ENCODE data around the gene SGPL1.

Gene SGPL1

GRCh38 chr10:70820976-70821750, 5.4 kb downstream of the SGPL1 start:
- Histone ChIP-seq H3K4me1 (ENCODE audit: control insufficient read depth, low read depth, low read length) (no peaks in the 10 kb centered on the region), H3K36me3 (ENCODE audit: control insufficient read depth, low read depth, low read length) (peaks cover 27% of the 10 kb centered on the region), H3K27me3 (ENCODE audit: control insufficient read depth, insufficient read depth, low read length) (no peaks in the 10 kb centered on the region), H3K9ac (ENCODE audit: low read length) (no peak overlapping the region), H3K9me3 (ENCODE audit: control insufficient read depth, low read depth, low read length) (no peaks in the 10 kb centered on the region), H3K27ac (ENCODE audit: low read length) (no peak overlapping the region), H3K4me3 (ENCODE audit: low read length) (no peak overlapping the region)

DNA sequence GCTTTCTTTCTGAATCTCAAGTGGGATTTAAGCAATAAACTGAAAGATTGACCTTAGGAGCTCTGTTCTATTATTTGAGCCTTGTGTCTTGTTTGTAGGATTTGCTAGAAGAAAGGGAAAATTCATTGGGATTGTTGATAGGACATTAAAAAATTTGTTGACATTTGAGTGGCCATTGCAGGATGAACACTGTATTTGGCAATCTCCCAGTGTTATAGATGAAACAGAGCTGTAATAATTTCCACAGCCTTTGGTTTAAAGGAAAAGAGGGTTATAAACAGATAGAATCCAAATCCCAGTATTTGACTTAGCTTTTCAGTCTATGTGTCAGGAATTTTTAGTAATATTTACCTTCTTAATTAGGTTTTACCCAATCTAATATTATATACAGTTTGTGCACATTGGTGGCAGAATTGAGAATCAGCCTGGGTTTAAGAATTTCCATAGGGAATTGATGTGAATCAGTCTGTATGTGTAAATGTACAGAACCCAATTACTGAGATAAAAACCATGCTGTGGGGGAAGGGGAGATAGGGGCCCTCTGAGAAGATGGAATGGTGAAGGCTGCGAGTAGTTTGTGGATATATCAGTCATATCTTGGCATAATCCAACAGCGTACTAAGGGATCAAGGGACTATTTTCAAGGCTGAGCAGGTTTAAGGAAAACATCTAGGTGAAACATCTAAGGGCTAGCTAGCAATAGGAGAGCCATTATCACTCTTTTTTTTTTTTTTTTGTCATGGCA, 6.5 kb downstream of the SGPL1 start:
- no peak overlapping the region for H3K9ac ChIP-seq (ENCODE audit: low read length)
- peaks cover 32% of the 10 kb centered on the region for H3K36me3 ChIP-seq (ENCODE audit: control insufficient read depth, low read depth, low read length)
- no peak overlapping the region for H3K4me3 ChIP-seq (ENCODE audit: low read length)
- H3K27me3 ChIP-seq (ENCODE audit: control insufficient read depth, insufficient read depth, low read length) = no peaks in the 10 kb centered on the region
- H3K9me3 ChIP-seq (ENCODE audit: control insufficient read depth, low read depth, low read length) = no peaks in the 10 kb centered on the region
- no peaks in the 10 kb centered on the region for H3K4me1 ChIP-seq (ENCODE audit: control insufficient read depth, low read depth, low read length)
- H3K27ac ChIP-seq (ENCODE audit: low read length) = no peak overlapping the region

DNA sequence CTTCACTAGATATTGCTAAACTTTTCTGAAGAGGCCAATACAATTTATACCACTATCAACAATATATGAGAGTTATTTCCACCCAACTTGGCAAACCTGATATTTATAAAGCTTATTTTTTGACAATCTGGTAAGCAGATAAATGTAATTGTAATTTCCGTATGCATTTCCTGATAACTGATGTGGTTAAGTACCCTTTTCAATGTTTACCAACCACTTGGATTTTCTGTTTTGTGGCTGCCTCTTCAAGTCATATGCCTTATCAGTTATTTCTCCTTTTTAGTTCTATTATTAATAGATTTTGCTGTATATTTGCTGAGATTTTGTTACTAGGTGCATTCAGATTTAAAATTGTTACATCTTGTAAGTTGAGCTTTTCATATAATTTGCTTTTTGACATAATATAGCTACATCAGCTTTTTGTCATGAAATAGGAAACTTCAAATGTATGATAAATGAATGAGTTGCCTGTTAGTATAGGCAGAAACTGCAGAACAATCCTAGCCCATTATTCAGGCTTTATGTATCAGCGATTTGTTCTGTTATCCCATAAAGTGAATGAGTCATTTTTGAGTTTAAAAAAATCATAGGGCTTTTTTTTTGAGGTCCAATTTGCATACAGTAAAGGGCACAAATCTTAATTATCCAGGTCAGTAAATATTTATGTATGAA, 11.5 kb downstream of the SGPL1 start:
- no peaks in the 10 kb centered on the region for H3K27me3 ChIP-seq (ENCODE audit: control insufficient read depth, insufficient read depth, low read length)
- H3K9me3 ChIP-seq (ENCODE audit: control insufficient read depth, low read depth, low read length) = no peaks in the 10 kb centered on the region
- H3K9ac ChIP-seq (ENCODE audit: low read length) = no peak overlapping the region
- no peaks in the 10 kb centered on the region for H3K4me1 ChIP-seq (ENCODE audit: control insufficient read depth, low read depth, low read length)
- peaks cover 8% of the 10 kb centered on the region for H3K36me3 ChIP-seq (ENCODE audit: control insufficient read depth, low read depth, low read length)
- H3K4me3 ChIP-seq (ENCODE audit: low read length) = no peak overlapping the region
- no peak overlapping the region for H3K27ac ChIP-seq (ENCODE audit: low read length)

GRCh38 chr10:70828923-70829322, 13.2 kb downstream of the SGPL1 start:
- H3K4me1 ChIP-seq (ENCODE audit: control insufficient read depth, low read depth, low read length) = no peaks in the 10 kb centered on the region
- H3K9me3 ChIP-seq (ENCODE audit: control insufficient read depth, low read depth, low read length) = no peaks in the 10 kb centered on the region
- no peaks in the 10 kb centered on the region for H3K27me3 ChIP-seq (ENCODE audit: control insufficient read depth, insufficient read depth, low read length)
- no peak overlapping the region for H3K9ac ChIP-seq (ENCODE audit: low read length)
- H3K4me3 ChIP-seq (ENCODE audit: low read length) = no peak overlapping the region
- peaks cover 8% of the 10 kb centered on the region for H3K36me3 ChIP-seq (ENCODE audit: control insufficient read depth, low read depth, low read length)
- no peak overlapping the region for H3K27ac ChIP-seq (ENCODE audit: low read length)

GRCh38 chr10:70829543-70829942, 13.8 kb downstream of the SGPL1 start:
- H3K9me3 ChIP-seq (ENCODE audit: control insufficient read depth, low read depth, low read length) = no peaks in the 10 kb centered on the region
- H3K27ac ChIP-seq (ENCODE audit: low read length) = no peak overlapping the region
- H3K4me1 ChIP-seq (ENCODE audit: control insufficient read depth, low read depth, low read length) = no peaks in the 10 kb centered on the region
- no peak overlapping the region for H3K9ac ChIP-seq (ENCODE audit: low read length)
- peaks cover 8% of the 10 kb centered on the region for H3K36me3 ChIP-seq (ENCODE audit: control insufficient read depth, low read depth, low read length)
- H3K4me3 ChIP-seq (ENCODE audit: low read length) = no peak overlapping the region
- no peaks in the 10 kb centered on the region for H3K27me3 ChIP-seq (ENCODE audit: control insufficient read depth, insufficient read depth, low read length)

DNA sequence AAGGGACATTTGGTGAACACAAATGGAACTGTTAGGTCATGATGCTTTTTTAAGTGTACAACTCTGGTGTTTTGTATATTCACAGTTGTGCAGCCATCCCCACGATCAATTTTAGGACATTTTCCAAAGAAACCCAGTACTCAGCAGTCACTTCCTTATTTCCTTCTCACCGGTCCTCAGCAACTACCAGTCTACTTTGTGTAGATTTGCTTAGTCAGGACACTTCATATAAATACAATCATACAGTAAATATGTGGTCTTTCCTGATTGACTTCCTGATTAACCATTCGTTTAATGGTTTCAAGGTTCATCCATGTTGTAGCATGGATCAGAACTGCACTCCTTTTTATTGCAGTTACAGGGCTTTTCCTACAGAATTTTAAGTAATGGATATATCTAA, 14.4 kb downstream of the SGPL1 start:
- no peak overlapping the region for H3K27ac ChIP-seq (ENCODE audit: low read length)
- no peaks in the 10 kb centered on the region for H3K9me3 ChIP-seq (ENCODE audit: control insufficient read depth, low read depth, low read length)
- no peak overlapping the region for H3K9ac ChIP-seq (ENCODE audit: low read length)
- no peak overlapping the region for H3K4me3 ChIP-seq (ENCODE audit: low read length)
- H3K4me1 ChIP-seq (ENCODE audit: control insufficient read depth, low read depth, low read length) = no peaks in the 10 kb centered on the region
- H3K27me3 ChIP-seq (ENCODE audit: control insufficient read depth, insufficient read depth, low read length) = no peaks in the 10 kb centered on the region
- H3K36me3 ChIP-seq (ENCODE audit: control insufficient read depth, low read depth, low read length) = peaks cover 8% of the 10 kb centered on the region

- no peaks in the 10 kb centered on the region for H3K9me3 ChIP-seq (ENCODE audit: control insufficient read depth, low read depth, low read length)
- H3K27me3 ChIP-seq (ENCODE audit: control insufficient read depth, insufficient read depth, low read length) = no peaks in the 10 kb centered on the region
- H3K4me1 ChIP-seq (ENCODE audit: control insufficient read depth, low read depth, low read length) = no peaks in the 10 kb centered on the region
- H3K27ac ChIP-seq (ENCODE audit: low read length) = no peak overlapping the region
- H3K4me3 ChIP-seq (ENCODE audit: low read length) = no peak overlapping the region
- H3K9ac ChIP-seq (ENCODE audit: low read length) = no peak overlapping the region
- H3K36me3 ChIP-seq (ENCODE audit: control insufficient read depth, low read depth, low read length) = peaks cover 3% of the 10 kb centered on the region
These were observed 16.5 kb downstream of the SGPL1 start for GRCh38 chr10:70832221-70832620.

- Histone ChIP-seq H3K27ac (ENCODE audit: low read length) (no peak overlapping the region), H3K9me3 (ENCODE audit: control insufficient read depth, low read depth, low read length) (no peaks in the 10 kb centered on the region), H3K27me3 (ENCODE audit: control insufficient read depth, insufficient read depth, low read length) (no peaks in the 10 kb centered on the region), H3K4me1 (ENCODE audit: control insufficient read depth, low read depth, low read length) (no peaks in the 10 kb centered on the region), H3K36me3 (ENCODE audit: control insufficient read depth, low read depth, low read length) (peaks cover 3% of the 10 kb centered on the region), H3K4me3 (ENCODE audit: low read length) (no peak overlapping the region), H3K9ac (ENCODE audit: low read length) (no peak overlapping the region)
These were observed 17.2 kb downstream of the SGPL1 start for GRCh38 chr10:70832852-70833528.

GRCh38 chr10:70833601-70834000, 17.9 kb downstream of the SGPL1 start:
- no peak overlapping the region for H3K4me3 ChIP-seq (ENCODE audit: low read length)
- no peak overlapping the region for H3K9ac ChIP-seq (ENCODE audit: low read length)
- H3K4me1 ChIP-seq (ENCODE audit: control insufficient read depth, low read depth, low read length) = no peaks in the 10 kb centered on the region
- H3K27ac ChIP-seq (ENCODE audit: low read length) = no peak overlapping the region
- no peaks in the 10 kb centered on the region for H3K27me3 ChIP-seq (ENCODE audit: control insufficient read depth, insufficient read depth, low read length)
- H3K9me3 ChIP-seq (ENCODE audit: control insufficient read depth, low read depth, low read length) = no peaks in the 10 kb centered on the region
- H3K36me3 ChIP-seq (ENCODE audit: control insufficient read depth, low read depth, low read length) = peaks cover 3% of the 10 kb centered on the region

DNA sequence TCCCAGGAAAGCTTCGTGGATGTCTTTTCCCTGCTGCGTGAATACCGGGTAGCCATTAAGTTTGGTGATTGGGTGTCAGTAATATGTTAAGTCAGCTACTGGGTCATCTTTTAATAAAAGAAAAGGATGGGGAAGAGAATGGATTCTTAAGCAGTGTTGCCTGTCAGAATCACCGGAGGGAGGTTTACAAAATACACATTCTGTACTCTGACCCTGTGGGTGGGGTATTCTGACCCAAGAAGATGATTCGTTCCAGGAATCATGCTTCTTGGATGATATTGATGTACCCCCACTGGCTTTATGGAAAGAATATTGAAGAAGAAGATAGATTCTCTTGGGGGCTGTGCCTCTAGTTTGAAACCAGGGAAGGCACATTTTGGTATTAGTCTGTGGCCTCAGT, 18.3 kb downstream of the SGPL1 start:
- Histone ChIP-seq H3K27ac (ENCODE audit: low read length) (no peak overlapping the region), H3K36me3 (ENCODE audit: control insufficient read depth, low read depth, low read length) (peaks cover 3% of the 10 kb centered on the region), H3K4me1 (ENCODE audit: control insufficient read depth, low read depth, low read length) (no peaks in the 10 kb centered on the region), H3K4me3 (ENCODE audit: low read length) (no peak overlapping the region), H3K9ac (ENCODE audit: low read length) (no peak overlapping the region), H3K9me3 (ENCODE audit: control insufficient read depth, low read depth, low read length) (no peaks in the 10 kb centered on the region), H3K27me3 (ENCODE audit: control insufficient read depth, insufficient read depth, low read length) (no peaks in the 10 kb centered on the region)

DNA sequence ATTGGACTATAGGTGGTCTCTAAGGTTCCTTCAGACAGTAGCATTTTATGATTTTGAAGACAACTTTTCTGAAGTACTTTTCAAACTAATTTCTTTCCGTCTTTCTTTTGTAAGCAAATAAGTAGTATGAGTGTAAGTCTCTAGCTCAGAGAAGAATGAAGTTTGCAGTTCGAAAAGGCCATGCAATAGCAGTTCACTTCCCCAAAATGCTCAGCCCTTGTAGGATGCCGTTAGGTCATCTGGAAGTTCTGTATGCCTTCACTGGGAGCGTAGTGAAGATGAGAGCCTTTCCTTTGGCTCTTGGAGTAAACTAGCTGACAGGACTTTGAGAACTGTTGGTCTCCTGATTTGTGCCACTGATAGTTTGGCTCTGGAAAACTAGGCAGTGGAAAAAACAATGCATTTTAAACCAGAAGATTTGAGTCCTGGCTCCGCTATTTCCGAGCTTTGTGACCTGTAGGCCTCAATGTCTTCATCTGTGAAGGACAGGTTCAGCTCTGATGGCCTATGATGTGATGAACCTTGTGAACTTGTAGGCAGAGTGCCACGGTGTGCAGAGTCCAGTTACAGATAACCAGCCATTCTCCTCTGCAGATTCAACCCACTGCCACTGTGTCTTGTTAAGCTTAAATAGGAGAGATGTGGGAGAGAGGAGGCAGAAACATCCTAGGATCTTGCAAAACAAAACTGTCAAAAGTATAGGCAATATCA, 18.8 kb downstream of the SGPL1 start:
- no peaks in the 10 kb centered on the region for H3K4me1 ChIP-seq (ENCODE audit: control insufficient read depth, low read depth, low read length)
- no peak overlapping the region for H3K27ac ChIP-seq (ENCODE audit: low read length)
- H3K4me3 ChIP-seq (ENCODE audit: low read length) = no peak overlapping the region
- peaks cover 3% of the 10 kb centered on the region for H3K36me3 ChIP-seq (ENCODE audit: control insufficient read depth, low read depth, low read length)
- no peak overlapping the region for H3K9ac ChIP-seq (ENCODE audit: low read length)
- H3K9me3 ChIP-seq (ENCODE audit: control insufficient read depth, low read depth, low read length) = no peaks in the 10 kb centered on the region
- H3K27me3 ChIP-seq (ENCODE audit: control insufficient read depth, insufficient read depth, low read length) = no peaks in the 10 kb centered on the region

All from iPS-18a (cell line).